Mucosa of descending colon (tissue), 3 donors: Measurements from ENCODE around the gene NCKAP1. TPM values are rescaled to one million over a fixed set of nuclear protein-coding genes. Genes with fewer than 3 reads are reported as not detected.

Experiments
- ATAC-seq: fragments of 200-7000 bp; cut with Tn5 transposase; one replicate; pipeline ENCODE4 v1.9.1; 2020; ENCODE audit warnings: mild to moderate bottlenecking, moderate library complexity
- DNase-seq, 3 donors: peaks; one replicate each; pipeline ENCODE4 v3.0.0-alpha.2; 2020
- H3K36me3 ChIP-seq: fragments of 200-600 bp; one replicate; pipeline ENCODE4 v1.8.0; 2021; ENCODE audit warnings: low read depth, mild to moderate bottlenecking
- H3K4me1 ChIP-seq: fragments of 200-600 bp; one replicate; pipeline ENCODE4 v1.8.0; 2021; ENCODE audit warnings: low read depth, mild to moderate bottlenecking
- H3K4me3 ChIP-seq: fragments of 200-600 bp; one replicate; pipeline ENCODE4 v1.8.0; 2021; ENCODE audit warnings: mild to moderate bottlenecking
- H3K9me3 ChIP-seq: fragments of 200-600 bp; one replicate; pipeline ENCODE4 v1.8.0; 2021; ENCODE audit warnings: mild to moderate bottlenecking
- intact Hi-C, 2 donors: fragments of 100-400 bp; cut with DNase I in 1 of 2; cut with micrococcal nuclease in 1 of 2; formaldehyde crosslinking; loops; one replicate each; pipeline versions ENCODE4 v1.11.0 to v1.11.1; 2022; cut with DNase I, micrococcal nuclease
- total RNA-seq, 3 donors: library from RNA; stranded (reverse); fragmentation: NEBNext Ultra II Directional in 2 of 3; extraction: Animal tissue kit (Norgen Biotek cat#: 25700) in 2 of 3; gene quantifications; one replicate each; pipeline versions ENCODE4 v1.2.1 to v1.2.4, GENCODE V29; 2021 to 2023
- TF ChIP-seq, protein P1 (sequence below): fragments of 200-600 bp; IDR thresholded peaks from one replicate; pipeline ENCODE4 v1.8.0; 2022; ENCODE audit warnings: antibody characterized with exemption, mild to moderate bottlenecking
- donor health status: DM: no; HTN: no; CAD: no; lungs with moderate emphysema.
- donor health status: DM: no; HTN: no; CAD: no.
- donor health status: DM: no; HTN: yes; CAD: no.

Gene NCKAP1
- total RNA-seq, 3 donors from 2014 or later: 81.5 to 194 (median 87.2) TPM

DNA sequence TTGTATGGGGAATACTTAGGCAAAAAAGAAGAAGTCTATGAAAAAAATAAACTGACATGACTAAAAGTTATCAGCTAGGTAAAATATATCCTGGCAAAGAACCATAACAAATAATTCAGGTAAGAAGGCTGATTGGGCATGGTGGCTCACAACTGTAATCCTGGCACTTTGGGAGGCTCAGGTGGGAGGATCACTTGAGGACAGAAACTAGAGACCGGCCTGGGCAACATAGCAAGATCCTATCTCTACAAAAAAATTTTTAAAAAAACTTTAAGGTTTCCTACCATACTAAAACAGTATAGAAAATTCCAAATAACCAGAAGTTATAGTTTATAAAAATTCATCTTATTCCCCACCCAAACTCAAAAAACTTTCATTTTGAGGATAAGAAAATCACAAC, 10.8 kb downstream of the NCKAP1 start:
- TF ChIP-seq, protein P1, sequence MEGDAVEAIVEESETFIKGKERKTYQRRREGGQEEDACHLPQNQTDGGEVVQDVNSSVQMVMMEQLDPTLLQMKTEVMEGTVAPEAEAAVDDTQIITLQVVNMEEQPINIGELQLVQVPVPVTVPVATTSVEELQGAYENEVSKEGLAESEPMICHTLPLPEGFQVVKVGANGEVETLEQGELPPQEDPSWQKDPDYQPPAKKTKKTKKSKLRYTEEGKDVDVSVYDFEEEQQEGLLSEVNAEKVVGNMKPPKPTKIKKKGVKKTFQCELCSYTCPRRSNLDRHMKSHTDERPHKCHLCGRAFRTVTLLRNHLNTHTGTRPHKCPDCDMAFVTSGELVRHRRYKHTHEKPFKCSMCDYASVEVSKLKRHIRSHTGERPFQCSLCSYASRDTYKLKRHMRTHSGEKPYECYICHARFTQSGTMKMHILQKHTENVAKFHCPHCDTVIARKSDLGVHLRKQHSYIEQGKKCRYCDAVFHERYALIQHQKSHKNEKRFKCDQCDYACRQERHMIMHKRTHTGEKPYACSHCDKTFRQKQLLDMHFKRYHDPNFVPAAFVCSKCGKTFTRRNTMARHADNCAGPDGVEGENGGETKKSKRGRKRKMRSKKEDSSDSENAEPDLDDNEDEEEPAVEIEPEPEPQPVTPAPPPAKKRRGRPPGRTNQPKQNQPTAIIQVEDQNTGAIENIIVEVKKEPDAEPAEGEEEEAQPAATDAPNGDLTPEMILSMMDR: no peak
- Histone ChIP-seq H3K4me1 (peaks cover 16% of the 10 kb centered on the region), H3K4me3 (no peak overlapping the region), H3K9me3 (no peaks in the 10 kb centered on the region), H3K36me3 (no peaks in the 10 kb centered on the region)
- ATAC-seq (no peak), DNase-seq (no peak)
- intact Hi-C loops: no loop called here

DNA sequence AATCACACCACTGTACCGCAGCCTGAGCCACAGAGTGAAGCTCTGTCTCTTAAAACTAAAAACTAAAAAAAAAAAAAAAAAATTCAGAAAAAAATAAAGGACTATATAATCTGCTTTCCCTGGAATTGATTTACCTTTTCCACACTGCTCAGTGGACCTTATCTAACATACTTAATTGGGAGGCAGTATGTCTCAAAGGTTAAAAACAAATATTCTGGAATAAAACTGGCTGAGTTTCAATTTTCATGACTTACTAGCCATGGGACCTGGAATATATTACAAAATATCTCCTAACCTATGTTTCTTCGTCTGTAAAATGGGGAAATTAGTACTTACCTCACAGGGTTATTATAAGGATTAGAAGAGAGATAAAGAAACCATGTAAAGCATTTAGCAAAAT, 11.8 kb downstream of the NCKAP1 start:
- Histone ChIP-seq H3K9me3 (no peaks in the 10 kb centered on the region), H3K36me3 (no peaks in the 10 kb centered on the region), H3K4me1 (peaks cover 16% of the 10 kb centered on the region), H3K4me3 (no peak overlapping the region)
- DNase-seq (no peak), ATAC-seq (no peak)
- TF ChIP-seq, protein P1: no peak
- intact Hi-C loops: no loop called here

DNA sequence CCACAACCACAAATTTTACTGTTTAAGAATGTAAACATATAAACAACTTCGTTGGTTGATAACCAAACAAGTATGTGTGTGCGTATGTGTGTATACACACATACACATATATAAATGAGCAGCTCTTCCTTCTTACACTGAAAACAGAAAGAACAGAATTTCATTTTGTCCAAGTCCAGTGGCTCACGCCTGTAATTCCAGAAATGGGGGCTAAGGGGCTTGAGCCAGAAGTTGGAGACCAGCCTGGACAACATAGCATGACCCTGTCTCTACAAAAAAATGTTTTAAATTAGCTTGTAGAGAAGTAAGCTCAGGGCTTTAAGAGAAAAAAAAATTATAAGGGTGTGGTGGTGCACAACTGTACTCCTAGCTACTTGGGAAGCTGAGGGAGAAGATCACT, 12.3 kb downstream of the NCKAP1 start:
- Histone ChIP-seq H3K36me3 (no peaks in the 10 kb centered on the region), H3K4me3 (no peak overlapping the region), H3K9me3 (no peaks in the 10 kb centered on the region), H3K4me1 (peaks cover 16% of the 10 kb centered on the region)
- ATAC-seq (no peak), DNase-seq (no peak)
- TF ChIP-seq, protein P1: no peak
- intact Hi-C loops: no loop called here

DNA sequence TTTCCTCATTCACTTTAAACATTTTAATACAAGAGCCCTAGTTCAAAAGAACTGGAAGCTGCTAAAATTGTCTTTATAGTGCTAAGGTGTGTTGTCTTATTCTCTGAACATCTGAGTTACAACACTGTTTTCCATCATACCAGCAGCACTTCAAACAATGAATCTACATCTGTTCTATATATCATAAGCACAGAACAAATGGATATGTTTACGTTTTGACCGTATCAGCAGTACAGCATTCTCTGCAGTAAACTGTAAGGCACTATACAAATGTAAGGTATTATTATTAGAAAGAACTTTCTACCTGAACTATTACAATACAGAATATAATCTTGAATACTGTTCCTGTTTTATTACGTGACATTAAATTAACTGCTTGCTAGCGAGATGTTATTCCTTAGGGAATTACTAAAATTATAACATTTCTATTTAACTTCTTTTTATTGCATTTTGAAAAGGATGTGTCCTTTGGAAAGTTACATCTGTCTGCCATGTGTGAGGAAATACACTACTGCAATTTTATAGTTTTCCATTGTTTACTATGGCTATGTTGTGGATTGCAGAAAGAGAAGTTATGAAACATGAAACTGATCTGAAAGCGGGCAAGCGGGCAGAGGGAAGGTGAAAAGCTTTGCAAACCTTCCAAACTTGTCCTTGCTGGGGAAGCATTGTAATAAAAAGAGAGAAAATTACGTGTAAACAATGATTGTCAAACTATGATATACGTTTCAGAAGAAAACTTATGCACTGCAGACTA, 13.7 kb downstream of the NCKAP1 start:
- Histone ChIP-seq H3K9me3 (no peaks in the 10 kb centered on the region), H3K4me1 (peaks cover 16% of the 10 kb centered on the region), H3K4me3 (no peak overlapping the region), H3K36me3 (no peaks in the 10 kb centered on the region)
- ATAC-seq (peak; percentile 59), DNase-seq (no peak)
- intact Hi-C loops: no loop called here
- TF ChIP-seq, protein P1: no peak

DNA sequence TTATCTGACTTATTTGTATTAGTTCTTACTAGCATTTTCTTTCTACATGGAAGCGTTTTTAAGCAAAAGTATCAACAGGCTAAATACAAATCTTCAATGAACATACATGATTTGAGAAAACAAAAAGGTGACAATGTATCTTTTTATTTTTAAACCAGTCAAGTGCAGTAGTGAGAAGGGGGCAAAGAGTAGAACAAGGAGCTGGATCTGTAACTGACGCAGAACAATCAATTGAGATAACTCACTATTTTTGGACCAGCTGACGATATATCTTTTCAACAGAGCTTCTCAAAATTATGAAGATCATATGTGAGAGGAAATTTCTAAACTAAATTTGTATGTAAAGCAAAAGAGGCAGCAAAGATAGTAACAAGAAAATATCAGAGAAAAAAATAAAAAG, 15.5 kb downstream of the NCKAP1 start:
- DNase-seq: no peak
- Histone ChIP-seq H3K9me3 (no peaks in the 10 kb centered on the region), H3K4me3 (no peak overlapping the region), H3K36me3 (no peaks in the 10 kb centered on the region), H3K4me1 (peaks cover 16% of the 10 kb centered on the region)
- intact Hi-C loops: no loop called here
- TF ChIP-seq, protein P1: no peak
- ATAC-seq: no peak
